ENCODE results near the gene SCLY.

Gene SCLY

GRCh38 chr2:238127165-238128060 is 66.6 kb downstream of the SCLY start:
- DNase-seq (ENCODE audit: low read depth, low spot score): no peak

DNA sequence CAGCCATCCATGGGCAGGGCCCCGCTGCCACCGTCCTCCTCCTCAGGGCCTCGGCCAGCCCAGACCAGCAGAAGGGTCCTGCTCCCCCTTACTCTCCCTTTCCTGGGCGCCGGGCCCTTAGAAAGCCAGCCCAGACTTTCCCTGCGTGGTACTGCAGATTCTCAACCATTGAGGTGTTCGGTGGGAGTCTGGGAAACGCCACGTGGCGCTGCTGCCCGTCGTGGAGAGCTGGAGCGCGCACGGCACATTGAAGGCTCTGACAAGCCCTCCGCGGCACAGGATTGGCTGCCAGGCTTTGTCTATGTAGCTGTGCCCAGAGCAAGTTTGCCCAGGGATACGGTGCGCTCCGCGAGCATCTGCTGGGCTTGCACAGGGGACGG is 67.2 kb downstream of the SCLY start:
- DNase-seq (ENCODE audit: low read depth, low spot score): no peak

- DNase-seq (ENCODE audit: low read depth, low spot score): no peak
Measured at GRCh38 chr2:238128534-238129001, 67.8 kb downstream of the SCLY start.

- DNase-seq (ENCODE audit: low read depth, low spot score): no peak
Measured at GRCh38 chr2:238129166-238130010, 68.6 kb downstream of the SCLY start.

GRCh38 chr2:238130111-238130695 is 69.4 kb downstream of the SCLY start:
- no peak for DNase-seq (ENCODE audit: low read depth, low spot score)

GRCh38 chr2:238130696-238131628 is 70.2 kb downstream of the SCLY start:
- DNase-seq (ENCODE audit: low read depth, low spot score): no peak

- no peak for DNase-seq (ENCODE audit: low read depth, low spot score)
Measured at GRCh38 chr2:238131761-238132462, 71.1 kb downstream of the SCLY start.

- DNase-seq (ENCODE audit: low read depth, low spot score): no peak
Measured at GRCh38 chr2:238132463-238133450, 72.0 kb downstream of the SCLY start.

DNA sequence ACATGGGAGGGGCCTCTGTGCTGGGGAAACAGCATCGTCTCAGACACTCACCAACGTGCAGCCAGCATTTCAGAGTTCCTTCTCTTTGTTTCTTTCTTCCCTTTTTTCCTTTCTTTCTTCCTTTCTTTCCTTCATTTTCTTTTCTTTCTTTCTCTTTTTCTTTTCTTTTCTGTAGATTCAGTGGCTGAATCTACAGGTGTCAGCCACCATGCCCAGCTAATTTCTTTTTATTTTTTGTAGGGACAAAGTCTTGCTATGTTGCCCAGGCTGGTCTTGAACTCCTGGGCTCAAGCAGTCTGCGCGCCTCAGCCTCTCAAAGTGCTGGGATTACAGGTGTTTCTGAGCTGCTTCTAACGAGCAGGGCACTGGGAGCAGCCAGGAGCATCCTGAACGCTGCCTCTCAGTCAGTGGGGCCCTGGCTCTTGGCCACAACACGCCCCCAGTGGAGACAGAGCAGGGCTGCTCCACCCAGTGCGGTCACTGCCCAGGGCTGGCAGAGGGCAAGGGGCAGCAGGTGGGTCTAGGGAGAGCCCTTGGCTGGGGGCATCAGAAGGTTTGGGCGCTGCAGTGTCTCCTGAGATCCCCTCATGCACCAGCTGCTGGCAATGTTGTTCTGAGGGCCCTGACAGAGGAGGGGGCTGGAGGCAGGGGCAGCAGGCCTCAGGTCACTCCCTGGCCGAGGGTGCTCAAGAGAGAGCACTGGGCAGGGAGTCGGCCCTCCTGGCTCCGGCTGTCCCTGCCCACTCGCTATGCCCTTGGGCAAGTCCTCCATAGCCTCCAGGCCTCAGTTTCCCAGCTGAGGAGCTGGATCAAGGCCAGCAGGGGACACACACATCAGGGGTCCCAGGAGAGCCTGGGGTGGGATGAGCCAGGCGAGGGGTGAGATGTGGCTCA is 72.9 kb downstream of the SCLY start:
- no peak for DNase-seq (ENCODE audit: low read depth, low spot score)

DNA sequence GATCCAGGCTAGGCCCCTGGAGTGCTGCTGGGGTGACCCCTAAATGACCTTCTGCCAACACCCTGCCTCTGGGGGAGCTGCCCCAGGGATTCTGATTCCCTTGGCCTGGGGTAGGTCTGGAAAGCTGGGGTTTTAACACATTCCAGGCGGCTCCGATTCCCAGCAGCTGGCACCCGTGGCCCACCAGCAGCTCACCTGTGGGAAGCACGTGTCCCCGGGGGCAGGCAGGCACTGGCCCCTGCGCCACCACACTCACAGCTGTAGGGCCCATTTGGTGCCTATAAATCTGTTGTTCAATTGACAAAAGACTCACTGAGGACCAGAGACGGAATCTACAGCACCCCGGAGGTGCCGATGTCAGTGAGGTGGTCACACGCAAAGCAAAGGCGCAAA is 73.6 kb downstream of the SCLY start:
- no peak for DNase-seq (ENCODE audit: low read depth, low spot score)

DNA sequence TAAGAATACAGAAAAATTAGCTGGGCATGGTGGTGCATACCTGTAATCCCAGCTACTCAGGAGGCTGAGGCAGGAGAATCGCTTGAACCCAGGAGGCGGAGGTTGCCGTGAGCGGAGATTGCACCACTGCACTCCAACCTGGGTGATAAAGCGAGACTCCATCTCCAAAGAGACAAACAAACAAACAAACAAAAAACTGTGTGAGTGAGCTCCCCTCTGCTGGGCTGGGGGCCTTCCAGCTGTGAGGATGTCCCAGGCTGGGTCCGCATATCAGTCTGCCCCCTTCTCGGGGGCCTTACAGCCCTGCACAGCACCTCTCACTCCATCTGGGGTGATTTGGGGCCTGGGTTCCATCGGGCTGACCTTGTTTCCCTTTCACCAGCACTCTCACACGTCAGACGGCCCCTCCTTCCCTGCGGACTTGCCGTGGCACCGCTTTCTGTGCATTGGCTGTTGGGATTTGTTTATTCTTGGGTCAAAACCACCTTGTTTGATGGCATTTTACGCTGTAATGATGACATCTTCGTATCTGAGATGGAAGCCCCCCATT is 74.9 kb downstream of the SCLY start:
- DNase-seq (ENCODE audit: low read depth, low spot score): no peak

GRCh38 chr2:238136820-238137537 is 76.2 kb downstream of the SCLY start:
- no peak for DNase-seq (ENCODE audit: low read depth, low spot score)

DNA sequence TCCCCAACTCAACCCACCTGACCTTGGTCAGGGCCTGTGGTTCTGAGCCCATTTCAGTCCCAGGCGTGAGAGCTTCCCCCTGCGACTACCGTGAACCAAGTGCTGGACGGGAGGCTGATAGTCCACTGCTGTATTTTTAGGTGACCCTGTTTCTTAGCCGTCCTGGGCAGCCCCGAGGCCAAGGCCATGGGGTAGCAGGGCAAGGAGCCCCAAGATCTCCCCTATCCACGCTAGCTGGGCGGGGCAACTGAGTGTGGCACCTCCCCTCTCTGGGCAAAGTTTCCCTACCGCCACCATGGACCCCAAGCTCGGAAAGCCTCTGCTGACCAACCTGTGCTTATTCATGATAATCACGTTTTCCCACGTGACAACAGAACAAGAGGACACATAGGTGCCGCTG is 77.1 kb downstream of the SCLY start:
- DNase-seq (ENCODE audit: low read depth, low spot score): no peak

DNA sequence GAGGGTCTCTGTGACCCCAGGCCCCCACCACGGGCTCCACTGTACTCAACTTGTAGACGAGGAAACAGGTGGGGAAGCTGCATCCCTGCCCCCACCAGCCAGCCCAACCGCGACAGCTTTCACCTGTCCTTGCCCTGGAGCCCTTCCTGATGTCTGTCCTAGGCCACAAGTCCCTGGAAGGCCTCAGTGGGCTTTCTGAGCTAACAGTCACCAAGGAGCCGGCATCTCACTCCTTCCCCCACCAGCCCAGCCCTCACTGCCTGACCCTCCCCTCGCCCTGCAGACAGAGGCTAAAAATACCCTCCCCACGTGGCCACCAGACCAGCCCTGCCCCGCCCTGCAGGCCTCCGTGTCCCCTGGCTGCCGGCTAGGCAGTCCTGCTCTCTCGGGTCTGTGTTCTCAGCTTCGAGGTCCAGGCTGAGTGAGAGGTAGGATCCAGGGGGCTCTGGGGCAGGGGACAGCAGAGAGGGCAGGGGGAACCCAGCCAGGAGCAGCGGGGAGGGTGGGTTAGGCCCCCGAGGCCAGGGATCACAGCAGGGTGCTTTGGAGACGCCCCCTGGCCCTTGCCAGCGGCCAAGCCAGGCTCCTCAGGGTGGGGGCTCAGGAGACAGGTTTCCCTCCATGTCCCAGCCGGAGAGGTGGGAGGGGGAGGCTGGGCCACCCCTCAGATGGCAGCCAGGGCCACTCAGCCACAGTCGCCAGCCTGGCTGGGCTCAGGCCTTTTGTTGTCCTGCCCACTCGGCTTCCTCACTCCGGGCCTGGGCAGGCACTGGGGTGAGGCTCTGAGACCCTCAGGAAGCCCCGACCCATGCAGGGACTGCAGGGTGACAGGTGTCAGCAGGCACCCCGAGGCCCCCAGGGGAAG is 77.8 kb downstream of the SCLY start, which contains the start of gene KLHL30:
Gene KLHL30, plus strand, starts transcription at position 338 of the 865 bp plus-strand sequence. CDS start 2,087 bp downstream, outside the sequence.
- no peak for DNase-seq (ENCODE audit: low read depth, low spot score)

- DNase-seq (ENCODE audit: low read depth, low spot score): no peak
Measured at GRCh38 chr2:238139196-238140039, 78.6 kb downstream of the SCLY start.
